NOMO-1 (cell line): ENCODE data around the gene PTPRD.

Experiments used
- DNase-seq, 2 experiments: peaks; one replicate each; lab custom pipeline; 2025; ENCODE audit not compliant: unreplicated experiment in 2 of 2; lab: John Stamatoyannopoulos, UW

The PTPRD gene

GRCh38 chr9:10062629-10063395 lies 550.0 kb downstream of the PTPRD start:
- no peak for DNase-seq

- DNase-seq: no peak
Measured at GRCh38 chr9:10059044-10059443, 553.8 kb downstream of the PTPRD start.

- no peak for DNase-seq
Measured at GRCh38 chr9:10055886-10056395, 556.9 kb downstream of the PTPRD start.

GRCh38 chr9:10054456-10054855 lies 558.3 kb downstream of the PTPRD start:
- DNase-seq: no peak

GRCh38 chr9:10052916-10053315 lies 559.9 kb downstream of the PTPRD start:
- DNase-seq: no peak

GRCh38 chr9:10052181-10052580 lies 560.6 kb downstream of the PTPRD start:
- DNase-seq: no peak

- no peak for DNase-seq
Measured at GRCh38 chr9:10050016-10050415, 562.8 kb downstream of the PTPRD start.

GRCh38 chr9:10048994-10049393 lies 563.8 kb downstream of the PTPRD start:
- no peak for DNase-seq

GRCh38 chr9:10045598-10045997 lies 567.2 kb downstream of the PTPRD start:
- no peak for DNase-seq

- DNase-seq: no peak
Measured at GRCh38 chr9:10041726-10042229, 571.0 kb downstream of the PTPRD start.

- no peak for DNase-seq
Measured at GRCh38 chr9:10036095-10036494, 576.7 kb downstream of the PTPRD start.

GRCh38 chr9:10032166-10032565 lies 580.6 kb downstream of the PTPRD start:
- DNase-seq: no peak

- DNase-seq: no peak
Measured at GRCh38 chr9:10026443-10026984, 586.3 kb downstream of the PTPRD start.

GRCh38 chr9:10015755-10016154 lies 597.0 kb downstream of the PTPRD start:
- no peak for DNase-seq

- no peak for DNase-seq
Measured at GRCh38 chr9:10014889-10015288, 597.9 kb downstream of the PTPRD start.

GRCh38 chr9:10009401-10009800 lies 603.4 kb downstream of the PTPRD start:
- DNase-seq: no peak

GRCh38 chr9:10008101-10008799 lies 604.6 kb downstream of the PTPRD start:
- DNase-seq: no peak

- no peak for DNase-seq
Measured at GRCh38 chr9:10007356-10007755, 605.4 kb downstream of the PTPRD start.

- no peak for DNase-seq
Measured at GRCh38 chr9:10005206-10005605, 607.6 kb downstream of the PTPRD start.

- no peak for DNase-seq
Measured at GRCh38 chr9:10003047-10003446, 609.8 kb downstream of the PTPRD start.

GRCh38 chr9:10000669-10001068 lies 612.1 kb downstream of the PTPRD start:
- no peak for DNase-seq
